ENCODE results near the gene NTM.

- TF ChIP-seq CTCF (IDR thresholded peaks at IDR 0.05) (no peak), POLR2A (IDR thresholded peaks at IDR 0.05) (no peak)
Observed at GRCh38 chr11:131889760-131890581, 519.6 kb downstream of the NTM start.

Measured in uterus (tissue), 2 donors.